H1 (cell line): ENCODE results near the gene UGT1A7. TPM values are rescaled to one million over a fixed set of nuclear protein-coding genes. Genes with fewer than 3 reads are reported as not detected.

Source experiments
- CTCF ChIA-PET: fragments of 300-600 bp; sonication (Branson Sonifier 250); formaldehyde crosslinking; loops from one replicate; lab custom pipeline; 2021; ENCODE audit not compliant: partially characterized antibody; lab: Charles Lee
- POLR2A ChIA-PET: fragments of 300-600 bp; sonication (Branson Sonifier 250); formaldehyde crosslinking; loops from one replicate; lab custom pipeline; 2021; ENCODE audit warnings: inconsistent platforms; ENCODE audit not compliant: partially characterized antibody; lab: Charles Lee
- DNase-seq, 2 experiments: peaks; one replicate each; pipeline versions ENCODE4 v3.0.0 to v3.0.0-alpha.2; 2010 to 2022; ENCODE audit warnings: low spot score in 2 of 2, low read depth in 1 of 2, mixed read lengths in 1 of 2
- FAIRE-seq: peaks from 2 replicates; lab custom pipeline; 2011; peaks lifted over from hg19 to GRCh38; lab: Jason Lieb, UNC
- H2AFZ ChIP-seq: 2 replicates; pipeline ENCODE4 v1.8.1; 2012; ENCODE audit warnings: low read length, inconsistent platforms
- H2AK5ac ChIP-seq: 2 replicates; pipeline ENCODE4 v1.6.1; 2013; ENCODE audit warnings: low read depth, low read length
- H2BK120ac ChIP-seq: replicated peaks from 2 replicates; pipeline ENCODE3; 2013; ENCODE audit warnings: low read depth, low read length, inconsistent platforms
- H2BK12ac ChIP-seq: 2 replicates; pipeline ENCODE4 v1.6.1; 2013; ENCODE audit warnings: low read depth, low read length
- H2BK15ac ChIP-seq: 2 replicates; pipeline ENCODE4 v1.6.1; 2013; ENCODE audit warnings: low read length
- H2BK20ac ChIP-seq: 2 replicates; pipeline ENCODE4 v1.6.1; 2013; ENCODE audit warnings: low read length
- H2BK5ac ChIP-seq: 2 replicates; pipeline ENCODE4 v1.6.1; 2013; ENCODE audit warnings: low read depth, low read length
- H3K14ac ChIP-seq: 2 replicates; pipeline ENCODE4 v1.6.1; 2013; ENCODE audit warnings: inconsistent platforms; ENCODE audit not compliant: insufficient read length
- H3K18ac ChIP-seq: 2 replicates; pipeline ENCODE4 v1.6.1; 2013; ENCODE audit warnings: low read length; ENCODE audit errors: extremely low read depth
- H3K23ac ChIP-seq: 2 replicates; pipeline ENCODE4 v1.6.1; 2013; ENCODE audit warnings: inconsistent platforms; ENCODE audit not compliant: insufficient read length
- H3K23me2 ChIP-seq: 2 replicates; pipeline ENCODE4 v1.6.1; 2013; ENCODE audit warnings: low read depth, low read length
- H3K27ac ChIP-seq: 2 replicates; pipeline ENCODE4 v1.6.1; 2011; ENCODE audit warnings: low read depth, low read length, inconsistent platforms
- H3K27me3 ChIP-seq, 4 experiments: replicated peaks in 1 of 4; 1 replicate in 1 of 4; 2 replicates in 3 of 4; pipeline versions ENCODE4 v1.6.1 to v1.8.1; 2011 to 2013; ENCODE audit warnings: low read length in 3 of 4, mild to moderate bottlenecking in 3 of 4, inconsistent platforms in 2 of 4, mixed read lengths in 2 of 4, moderate library complexity in 1 of 4; ENCODE audit not compliant: control insufficient read depth in 3 of 4, insufficient read depth in 3 of 4; ENCODE audit errors: extremely low read depth in 1 of 4
- H3K36me3 ChIP-seq, 4 experiments: 2 replicates each; pipeline versions ENCODE4 v1.6.1 to v1.8.1; 2011 to 2013; ENCODE audit warnings: mild to moderate bottlenecking in 4 of 4, low read length in 3 of 4, moderate library complexity in 2 of 4, control low read depth in 1 of 4, inconsistent platforms in 1 of 4; ENCODE audit not compliant: insufficient read depth in 4 of 4, control insufficient read depth in 2 of 4
- H3K4ac ChIP-seq: replicated peaks from 2 replicates; pipeline ENCODE3; 2013; ENCODE audit warnings: low read length, low read depth, mixed read lengths, inconsistent platforms; ENCODE audit not compliant: insufficient read length
- H3K4me1 ChIP-seq, 4 experiments: replicated peaks in 1 of 4; 1 replicate in 1 of 4; 2 replicates in 3 of 4; pipeline versions ENCODE4 v1.6.1 to v1.8.1; 2011 to 2013; ENCODE audit warnings: low read length in 3 of 4, inconsistent platforms in 2 of 4, mixed read lengths in 1 of 4; ENCODE audit not compliant: insufficient read depth in 4 of 4, control insufficient read depth in 3 of 4
- H3K4me2 ChIP-seq, 2 experiments: 2 replicates each; pipeline versions ENCODE4 v1.6.1 to v1.8.1; 2011 to 2013; ENCODE audit warnings: low read depth in 2 of 2, low read length in 2 of 2, control low read depth in 1 of 2, inconsistent platforms in 1 of 2, mild to moderate bottlenecking in 1 of 2; ENCODE audit not compliant: insufficient read depth in 1 of 2
- H3K4me3 ChIP-seq, 4 experiments: fragments of 200-600, 300-600 bp in 1 of 4; sonication (generic), shearing (Covaris generic), sonication (Bioruptor Twin) in 1 of 4; 2 replicates each; pipeline versions ENCODE4 v1.5.1 to v1.8.1; 2011 to 2016; ENCODE audit warnings: low read length in 4 of 4, low read depth in 3 of 4, control low read depth in 2 of 4, inconsistent platforms in 2 of 4, mild to moderate bottlenecking in 2 of 4, mixed read lengths in 1 of 4, moderate library complexity in 1 of 4; ENCODE audit not compliant: insufficient read depth in 2 of 4; ENCODE audit errors: extremely low read depth in 1 of 4
- H3K56ac ChIP-seq: replicated peaks from 2 replicates; pipeline ENCODE3; 2013; ENCODE audit warnings: low read depth, mild to moderate bottlenecking, mixed read lengths, low read length, inconsistent platforms; ENCODE audit not compliant: insufficient read length
- H3K79me1 ChIP-seq: 2 replicates; pipeline ENCODE4 v1.6.1; 2013; ENCODE audit warnings: low read depth, low read length, control low read depth
- H3K79me2 ChIP-seq, 2 experiments: 2 replicates each; pipeline versions ENCODE4 v1.6.1 to v1.8.1; 2012 to 2013; ENCODE audit warnings: low read length in 2 of 2, mild to moderate bottlenecking in 2 of 2, inconsistent platforms in 1 of 2; ENCODE audit not compliant: insufficient read depth in 2 of 2, control insufficient read depth in 1 of 2
- H3K9ac ChIP-seq, 4 experiments: replicated peaks in 1 of 4; 1 replicate in 1 of 4; 2 replicates in 3 of 4; pipeline versions ENCODE4 v1.6.1 to v1.8.1; 2011 to 2013; ENCODE audit warnings: low read depth in 3 of 4, low read length in 3 of 4, control low read depth in 2 of 4, mild to moderate bottlenecking in 2 of 4, moderate library complexity in 2 of 4, inconsistent platforms in 1 of 4; ENCODE audit errors: extremely low read depth in 1 of 4
- H3K9me3 ChIP-seq, 2 experiments: 2 replicates each; pipeline versions ENCODE4 v1.6.1 to v1.8.1; 2012 to 2013; ENCODE audit warnings: mild to moderate bottlenecking in 2 of 2, moderate library complexity in 2 of 2, control low read depth in 1 of 2, inconsistent platforms in 1 of 2, low read depth in 1 of 2, low read length in 1 of 2, mixed read lengths in 1 of 2; ENCODE audit not compliant: insufficient read depth in 2 of 2
- H4K20me1 ChIP-seq, 2 experiments: replicated peaks in 1 of 2; 2 replicates each; pipeline versions ENCODE3 to v1.8.1; 2011 to 2013; ENCODE audit warnings: inconsistent platforms in 2 of 2, low read length in 2 of 2, mild to moderate bottlenecking in 1 of 2; ENCODE audit not compliant: insufficient read depth in 2 of 2, control insufficient read depth in 1 of 2
- H4K5ac ChIP-seq: 2 replicates; pipeline ENCODE4 v1.6.1; 2013; ENCODE audit warnings: low read length, low read depth, mixed read lengths, inconsistent platforms; ENCODE audit not compliant: insufficient read length
- H4K8ac ChIP-seq: 2 replicates; pipeline ENCODE4 v1.8.0; 2013; ENCODE audit warnings: mild to moderate bottlenecking, moderate library complexity, low read length, inconsistent platforms; ENCODE audit not compliant: insufficient read depth; ENCODE audit errors: extremely low read depth
- H4K91ac ChIP-seq: replicated peaks from 2 replicates; pipeline ENCODE3; 2013; ENCODE audit warnings: low read length, mixed read lengths, inconsistent platforms; ENCODE audit not compliant: insufficient read length
- ASH2L ChIP-seq: fragments of 200-600, 300-600 bp; sonication (generic); IDR thresholded peaks from one replicate; pipeline ENCODE4 v1.7.1; 2017; ENCODE audit warnings: low read length
- ATF2 ChIP-seq: IDR thresholded peaks from 2 replicates; pipeline ENCODE4 v1.6.1; 2012; ENCODE audit warnings: low read length, inconsistent platforms
- BACH1 ChIP-seq: IDR thresholded peaks from 2 replicates; pipeline ENCODE4 v1.6.1; 2012; ENCODE audit warnings: low read length, improper control_type of control experiment
- CBX5 ChIP-seq: fragments of 300-800, 300-1000 bp; sonication (generic); IDR thresholded peaks from 2 replicates; pipeline ENCODE4 v1.7.1; 2016; ENCODE audit warnings: antibody characterized with exemption, low read length, low read depth
- PHF8 ChIP-seq: fragments of 200-600 bp; sonication (generic); conservative IDR thresholded peaks from 2 replicates; pipeline ENCODE4 v1.7.1; 2012; ENCODE audit warnings: low read depth, mild to moderate bottlenecking, inconsistent platforms, low read length, moderate library complexity
- RAD21 ChIP-seq, 2 experiments: IDR thresholded peaks in 1 of 2; conservative IDR thresholded peaks in 1 of 2; 2 replicates each; pipeline ENCODE4 v1.6.1; 2011; ENCODE audit warnings: low read depth in 2 of 2, low read length in 2 of 2, improper control_type of control experiment in 1 of 2, inconsistent platforms in 1 of 2, mild to moderate bottlenecking in 1 of 2, moderate library complexity in 1 of 2
- SP2 ChIP-seq: IDR thresholded peaks from 2 replicates; pipeline ENCODE4 v1.6.1; 2012; ENCODE audit warnings: mild to moderate bottlenecking, low read length, inconsistent platforms
- SP4 ChIP-seq: IDR thresholded peaks from 2 replicates; pipeline ENCODE4 v1.6.1; 2012; ENCODE audit warnings: low read length, inconsistent platforms
- ZNF274 ChIP-seq: IDR thresholded peaks from 2 replicates; pipeline ENCODE4 v1.7.0; 2012; ENCODE audit warnings: low read length, borderline replicate concordance; ENCODE audit errors: extremely low read depth
- WGBS, 2 experiments: shearing (Covaris generic) in 1 of 2; methylation state at CpG; one replicate each; pipeline versions ENCODE4 v1.1.6 to v1.1.7; 2013 to 2015; ENCODE audit warnings: low lambda C conversion rate in 2 of 2, mixed read lengths in 2 of 2, inconsistent platforms in 1 of 2, low coverage in 1 of 2, missing lambda C conversion rate in 1 of 2; ENCODE audit not compliant: insufficient replicate concordance in 2 of 2, insufficient coverage in 1 of 2, insufficient read length in 1 of 2; ENCODE audit errors: extremely low coverage in 1 of 2, missing lambda C conversion rate in 1 of 2; 5-methylcytosine and 5-hydroxymethylcytosine counted together
- polyA plus RNA-seq, 7 experiments: library from polyadenylated mRNA; depleted of rRNA in 3 of 7; stranded (reverse) in 5 of 7; unstranded in 2 of 7; fragments of >200 nt in 5 of 7; fragments of 200-250 nt in 2 of 7; gene quantifications; 1 replicate in 5 of 7; 2 replicates in 1 of 7; 4 replicates in 1 of 7; pipeline versions ENCODE4 v1.2.1 to v1.2.3, GENCODE V29; 2011 to 2013; ENCODE audit warnings: missing spikeins in 2 of 7, mixed read lengths in 2 of 7
- total RNA-seq: library from RNA; stranded (reverse); fragmentation: NEBNext Ultra II Directional; extraction: Animal tissue kit (Norgen Biotek cat#: 25700); gene quantifications from 2 replicates; pipeline ENCODE4 v1.2.1, GENCODE V29; 2021

UGT1A7 gene
- total and polyA plus RNA-seq, 2 of the 8 experiments (the other 6 are each of a cell fraction or from before 2014, with no cell fraction given): not detected

- 0 out of 2 replicates have a peak overlapping the region, but pooled peaks have one; percentile 17 for H2BK5ac ChIP-seq
- peaks cover 0 to 4% (median 0%) of the 10 kb centered on the region in 4 experiments; a peak in 1 of 7 replicates for H3K4me1 ChIP-seq
- no peak overlapping the region for H2BK120ac ChIP-seq
- H3K23me2 ChIP-seq: no peaks in the 10 kb centered on the region
- no peaks in the 10 kb centered on the region for H3K79me2 ChIP-seq
- H3K79me1 ChIP-seq: no peaks in the 10 kb centered on the region
- no peak overlapping the region for H3K56ac ChIP-seq
- TF ChIP-seq SP2: no peak
- no peak for TF ChIP-seq ATF2
- TF ChIP-seq ASH2L: no peak
- no peak for TF ChIP-seq ZNF274
- TF ChIP-seq RAD21 (IDR thresholded peaks at IDR 0.05 in 1 of 2, conservative IDR thresholded peaks at IDR 0.05 in 1 of 2; ENCODE audit: low read depth in 2 of 2, low read length in 2 of 2): no peak
- TF ChIP-seq SP4: no peak
- no peak for TF ChIP-seq BACH1
- no peak for TF ChIP-seq PHF8
- TF ChIP-seq CBX5: no peak
- no peak overlapping the region; the same call in 1 of the 2 replicates for H2BK12ac ChIP-seq
- peak overlapping the region; percentile 20 for H4K5ac ChIP-seq
- no peak overlapping the region for H3K9ac ChIP-seq
- H3K18ac ChIP-seq: peak overlapping the region; percentile 20; the same call in 1 of the 2 replicates
- H2BK20ac ChIP-seq: 0 out of 2 replicates have a peak overlapping the region, but pooled peaks have one; percentile 88
- no peaks in the 10 kb centered on the region for H3K36me3 ChIP-seq
- no peak overlapping the region for H2BK15ac ChIP-seq
- H3K23ac ChIP-seq: no peak overlapping the region
- no peaks in the 10 kb centered on the region for H4K20me1 ChIP-seq
- H3K27me3 ChIP-seq: no peaks in the 10 kb centered on the region
- FAIRE-seq: no peak
- H3K14ac ChIP-seq: no peak overlapping the region
- POLR2A ChIA-PET: no interaction called here
- H4K91ac ChIP-seq: no peak overlapping the region
- CTCF ChIA-PET: interaction anchor here (0.8 to 3.1 kb wide), 2 partner anchors 9 to 12 kb away, joined by 3 to 12 read pairs; partner anchors contain the start of gene UGT1A5
- no peak for DNase-seq
- H3K4me2 ChIP-seq: no peak overlapping the region
- H2AK5ac ChIP-seq: no peak overlapping the region
- no peak overlapping the region for H3K27ac ChIP-seq
- H3K4me3 ChIP-seq: no peak overlapping the region
- H4K8ac ChIP-seq: no peak overlapping the region
- H2AFZ ChIP-seq: peak overlapping the region; percentile 40; the same call in 1 of the 2 replicates
- WGBS, 2 experiments: 92% methylated on average over 8 of the region's 8 CpGs; no CpG with 5 or more reads in 1 of the 2 experiments
- H3K9me3 ChIP-seq: no peaks in the 10 kb centered on the region
- no peak overlapping the region for H3K4ac ChIP-seq
These were observed 17.8 kb downstream of the UGT1A7 start for GRCh38 chr2:233699424-233700027.
